GM21447 (cell line): Measurements from ENCODE around the gene SPATA45.

Source experiments
- ATAC-seq: cut with Tn5 transposase; IDR thresholded peaks from one replicate; pipeline ENCODE4 v1.9.1; 2021; ENCODE audit not compliant: unreplicated experiment

SPATA45 gene

DNA sequence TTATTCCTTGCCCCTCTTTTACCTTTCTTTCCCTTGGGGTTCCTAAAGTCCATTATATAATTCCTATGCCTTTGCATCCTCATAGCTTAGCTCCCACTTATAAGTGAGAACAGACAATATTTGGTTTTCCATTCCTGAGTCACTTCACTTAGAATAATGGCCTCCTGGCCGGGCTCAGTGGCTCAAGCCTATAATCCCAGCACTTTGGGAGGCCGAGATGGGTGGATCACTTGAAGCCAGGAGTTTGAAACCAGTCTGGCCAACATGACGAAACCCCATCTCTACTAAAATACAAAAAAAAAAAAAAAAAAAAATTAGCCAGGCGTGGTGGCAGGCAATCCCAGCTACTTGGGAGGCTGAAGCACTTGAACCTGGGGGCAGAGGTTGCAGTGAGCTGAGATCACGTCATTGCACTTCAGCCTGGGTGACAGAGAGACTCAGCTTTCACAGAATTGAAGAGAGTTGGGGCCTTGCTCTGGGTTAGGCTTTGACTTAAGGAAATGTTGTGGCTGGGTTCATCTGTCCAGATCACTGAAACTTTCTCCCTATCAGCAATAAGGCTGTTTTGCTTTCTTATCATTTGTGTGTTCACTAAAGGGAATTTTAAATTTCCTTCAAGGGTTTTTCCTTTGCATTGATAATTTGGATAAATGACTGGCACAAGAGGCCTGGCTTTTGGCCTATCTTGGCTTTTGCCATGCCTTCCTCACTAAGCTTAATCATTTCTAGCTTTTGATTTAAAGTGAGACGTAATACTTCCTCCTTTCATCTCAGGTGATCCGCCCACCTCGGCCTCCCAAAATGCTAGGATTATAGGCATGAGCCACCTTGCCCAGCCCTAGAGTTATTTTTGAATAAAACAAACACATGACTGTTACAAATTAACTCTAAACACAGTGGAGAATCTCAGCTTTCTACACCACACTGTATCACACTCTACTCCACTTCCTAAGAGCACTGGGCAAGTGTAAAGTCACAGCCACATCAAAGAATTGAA is 13.9 kb downstream of the SPATA45 start:
- peak; percentile 83 for ATAC-seq

DNA sequence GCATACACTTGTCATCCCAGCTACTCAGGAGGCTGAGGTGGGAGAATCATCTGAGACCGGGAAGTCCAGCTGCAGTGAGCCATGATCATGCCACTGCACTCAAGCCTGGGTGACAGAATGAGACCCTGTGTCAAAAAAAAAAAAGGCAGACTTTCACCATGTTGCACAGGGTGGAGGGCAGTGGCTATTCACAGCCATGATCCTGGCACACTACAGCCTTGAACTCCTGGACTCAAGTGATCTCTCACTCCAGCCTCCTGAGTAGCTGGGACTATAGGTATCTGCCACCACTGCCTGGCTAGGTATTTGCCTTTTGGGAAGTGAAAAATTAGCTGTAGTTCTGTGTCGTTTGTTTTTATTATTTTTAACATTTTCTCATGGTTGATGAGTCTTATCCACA is 19.1 kb downstream of the SPATA45 start:
- no peak for ATAC-seq

DNA sequence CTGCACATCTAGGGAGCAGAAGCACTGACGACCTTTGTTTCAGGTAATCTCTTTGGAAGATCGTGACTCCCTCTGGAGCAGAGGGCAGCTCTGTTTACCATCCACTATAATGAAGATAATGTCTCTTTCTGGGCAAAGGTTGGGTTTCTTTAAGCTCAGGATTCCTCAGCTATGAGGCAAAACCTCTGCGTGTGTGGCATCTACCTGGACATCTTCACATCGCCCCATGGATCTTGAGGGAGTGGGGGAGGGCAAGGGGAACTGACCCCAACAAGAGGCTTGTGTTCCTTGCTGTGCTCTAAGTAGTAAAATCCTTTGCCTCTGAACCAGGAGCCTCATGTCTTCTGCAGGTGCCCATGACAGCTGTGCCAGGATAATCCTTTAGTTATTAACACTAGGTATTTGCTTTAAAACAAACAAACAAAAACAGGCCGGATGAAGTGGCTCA is 19.6 kb downstream of the SPATA45 start:
- no peak for ATAC-seq

- ATAC-seq = no peak
Observed at GRCh38 chr1:212827171-212827776, 20.2 kb downstream of the SPATA45 start.

DNA sequence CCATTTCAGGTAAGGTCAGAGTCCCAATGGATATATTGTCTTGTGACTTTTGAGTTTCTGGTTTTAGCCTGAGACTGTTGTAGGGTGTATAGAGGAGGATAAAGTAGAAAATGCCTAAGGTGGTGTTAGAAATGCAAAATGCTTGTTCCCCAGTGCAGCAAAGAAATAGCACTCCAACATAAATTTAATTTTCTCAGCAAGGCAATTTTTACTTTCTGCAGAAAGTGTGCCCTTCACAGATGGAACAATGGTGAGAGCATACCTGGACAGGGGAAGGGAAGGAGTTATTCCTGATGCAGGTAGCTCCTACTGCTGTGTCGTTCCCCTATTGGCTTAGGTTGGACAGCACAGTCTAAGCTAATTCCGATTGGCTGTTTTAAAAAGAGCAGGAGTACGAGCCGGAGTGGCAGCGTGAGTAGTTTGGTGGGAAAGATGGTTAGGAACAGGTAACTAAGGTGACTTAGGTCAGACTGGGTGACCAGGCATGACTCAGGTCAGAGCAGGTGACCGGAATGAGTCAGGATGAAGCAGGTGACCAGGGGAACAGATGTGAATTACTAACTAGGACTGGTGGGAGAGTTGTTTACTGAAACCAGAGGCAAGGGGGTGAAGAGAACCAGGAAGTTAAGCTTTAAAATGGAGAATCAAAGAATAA is 21.5 kb downstream of the SPATA45 start:
- ATAC-seq = no peak

DNA sequence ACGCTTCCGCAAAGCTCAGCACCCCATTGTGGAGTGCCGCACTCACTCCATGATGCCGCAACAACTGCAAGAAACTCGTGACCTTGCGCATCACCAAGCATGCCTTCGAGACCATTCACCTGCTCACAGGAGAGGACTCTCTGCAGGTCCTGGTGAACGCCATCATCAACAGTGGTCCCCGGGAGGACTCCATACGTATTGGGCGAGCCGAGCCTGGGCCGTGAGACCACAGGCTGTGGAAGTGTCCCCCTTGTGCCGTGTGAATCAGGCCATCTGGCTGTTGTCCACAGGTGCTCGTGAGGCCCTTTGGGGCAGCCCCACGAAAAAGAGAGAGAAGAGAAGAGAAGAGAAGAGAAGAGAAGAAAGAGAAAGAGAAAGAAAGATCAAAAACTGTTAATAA is 23.2 kb downstream of the SPATA45 start:
- ATAC-seq = no peak

- ATAC-seq = no peak
Observed at GRCh38 chr1:212822956-212823355, 24.5 kb downstream of the SPATA45 start.

GRCh38 chr1:212820969-212821368 is 26.5 kb downstream of the SPATA45 start:
- no peak for ATAC-seq

DNA sequence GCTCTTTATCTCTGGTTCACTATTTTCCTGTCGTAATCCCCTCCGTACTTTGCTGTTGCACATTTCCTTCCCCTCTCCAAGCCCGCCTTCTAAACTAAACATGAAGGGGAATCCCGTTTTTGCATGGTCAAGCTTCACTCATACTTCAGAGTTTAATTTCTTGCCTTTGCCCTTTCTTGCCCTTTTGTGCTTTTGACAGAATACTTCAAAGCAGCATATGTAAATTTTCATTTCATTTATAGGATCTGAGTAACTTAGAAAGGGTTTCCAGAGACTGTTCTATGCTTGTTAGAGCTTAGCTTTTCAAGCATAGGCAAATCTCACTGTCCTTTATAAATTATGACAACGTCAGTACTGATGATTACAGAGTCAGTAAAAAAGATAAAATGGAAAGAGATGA is 27.7 kb downstream of the SPATA45 start:
- no peak for ATAC-seq

- ATAC-seq = no peak
Observed at GRCh38 chr1:212816567-212817278, 30.7 kb downstream of the SPATA45 start.

- no peak for ATAC-seq
Observed at GRCh38 chr1:212814537-212815334, 32.7 kb downstream of the SPATA45 start.

DNA sequence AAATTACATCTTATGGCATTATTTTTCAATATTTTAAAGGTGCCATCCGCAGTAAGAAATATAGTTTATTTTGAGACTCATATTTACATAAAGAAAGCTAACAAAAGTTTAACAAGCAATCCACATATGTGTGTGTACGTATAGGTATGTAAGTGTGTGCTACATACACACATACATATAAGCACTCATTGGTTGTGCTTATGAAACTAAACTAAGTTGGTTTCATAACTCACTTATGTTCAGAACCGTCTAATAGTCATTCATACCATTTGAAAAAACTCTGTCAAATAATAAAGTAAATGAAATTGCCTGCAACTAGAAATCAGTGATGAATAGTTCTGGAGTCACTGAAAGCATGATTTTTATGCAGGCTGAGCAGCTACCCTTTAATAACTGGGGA is 41.7 kb downstream of the SPATA45 start:
- no peak for ATAC-seq

- ATAC-seq = no peak
Observed at GRCh38 chr1:212797681-212798080, 49.8 kb downstream of the SPATA45 start.

DNA sequence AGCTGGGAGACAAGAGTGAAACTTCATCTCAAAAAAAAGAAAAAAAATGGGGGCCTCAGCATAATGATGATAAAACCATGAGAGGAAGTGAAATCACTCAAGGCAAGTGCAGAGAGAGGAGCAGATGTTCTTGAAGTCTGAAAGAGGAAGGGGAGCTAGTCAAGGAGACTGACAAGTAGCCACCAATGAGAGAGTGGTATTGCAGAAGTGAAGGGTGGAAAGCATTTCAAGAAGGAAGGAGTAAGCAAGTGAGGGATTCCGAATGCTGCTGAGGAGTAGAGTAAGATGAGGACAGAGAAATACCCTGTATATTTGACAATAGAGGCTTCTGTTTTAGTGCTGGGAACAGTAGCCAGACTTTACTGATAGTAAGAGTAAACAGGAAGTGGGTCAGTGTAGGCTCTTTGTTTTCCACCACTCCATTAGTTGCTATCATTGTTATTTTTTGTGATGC is 52.9 kb downstream of the SPATA45 start:
- ATAC-seq = peak; percentile 77

- ATAC-seq = no peak
Observed at GRCh38 chr1:212792396-212792908, 55.0 kb downstream of the SPATA45 start.

DNA sequence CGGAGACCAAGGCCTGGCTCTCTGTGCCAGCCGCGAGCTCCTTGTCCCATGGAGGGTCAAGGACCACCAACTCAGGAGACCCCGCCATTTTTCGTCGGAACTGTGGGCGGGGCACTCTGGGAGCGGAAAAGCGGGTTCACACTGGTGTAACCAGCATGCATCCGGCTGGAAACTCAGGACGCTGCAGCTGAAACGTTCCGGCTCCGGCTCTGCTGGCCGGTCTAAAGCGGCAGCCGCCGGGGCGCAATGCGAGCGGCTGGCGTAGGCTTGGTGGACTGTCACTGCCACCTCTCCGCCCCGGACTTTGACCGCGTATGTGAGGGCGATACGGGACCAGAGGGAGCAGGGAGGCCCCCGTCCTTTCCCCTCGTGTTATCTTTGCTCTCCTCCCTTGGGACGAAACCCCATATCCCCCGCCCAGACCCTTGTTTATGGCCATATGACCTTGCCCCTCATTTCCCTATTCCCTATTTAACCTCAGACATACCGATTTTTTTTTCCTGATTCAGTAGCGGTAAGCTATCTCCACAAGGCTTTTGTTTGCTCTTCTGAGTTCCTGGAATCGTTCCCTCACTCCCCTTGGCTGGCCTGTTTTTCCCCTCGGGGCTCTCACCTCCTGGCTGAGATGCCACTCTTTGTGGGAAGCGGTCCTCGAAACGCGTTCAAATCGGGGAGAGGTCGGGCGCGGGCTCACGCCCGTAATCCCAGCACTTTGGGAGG is 55.6 kb downstream of the SPATA45 start, which contains the start of the genes NSL1 and TATDN3:
Gene NSL1, minus strand, starts transcription at position 102 of the 720 bp plus-strand sequence. Its CDS starts 14 bp downstream, at position 88.
Gene TATDN3, plus strand, starts transcription at position 219 of the 720 bp plus-strand sequence. Its CDS starts 28 bp downstream, at position 247.
- ATAC-seq = peak; percentile 56

- ATAC-seq = peak; percentile 23
Observed at GRCh38 chr1:212791261-212791675, 56.2 kb downstream of the SPATA45 start.

DNA sequence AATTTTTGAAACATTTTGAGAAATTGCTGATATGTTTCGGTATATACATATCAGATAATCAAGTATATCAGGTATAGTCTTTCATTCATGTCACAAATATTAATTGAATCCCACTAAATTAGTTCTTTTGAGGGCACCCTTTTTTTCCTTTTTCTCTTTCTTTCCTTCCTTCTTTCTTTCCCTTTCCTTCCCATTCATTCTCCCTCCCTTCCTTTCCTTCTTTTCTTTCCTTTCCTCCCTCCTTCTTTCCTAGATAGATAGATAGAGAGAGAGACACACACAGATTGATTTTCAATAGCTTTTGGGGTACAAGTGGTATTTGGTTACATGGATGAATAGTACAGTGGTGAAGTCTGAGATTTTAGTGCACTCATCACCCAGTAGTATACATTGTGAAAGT is 61.6 kb downstream of the SPATA45 start:
- no peak for ATAC-seq

GRCh38 chr1:212783976-212784375 is 63.5 kb downstream of the SPATA45 start:
- no peak for ATAC-seq
